Astrocyte (in vitro differentiated cells and primary cell): ENCODE measurements around the gene ASCL2. TPM values are rescaled to one million over a fixed set of nuclear protein-coding genes. Genes with fewer than 3 reads are reported as not detected.

Experiments
- DNase-seq: peaks from one replicate; pipeline ENCODE4 v3.0.0-alpha.2; 2010; ENCODE audit warnings: low read depth
- FAIRE-seq: peaks from 2 replicates; lab custom pipeline; 2011; peaks lifted over from hg19 to GRCh38; lab: Jason Lieb, UNC
- H2AFZ ChIP-seq: 2 replicates; pipeline ENCODE4 v1.6.0; 2012; ENCODE audit warnings: low read depth, low read length, inconsistent platforms
- H3K27ac ChIP-seq: 2 replicates; pipeline ENCODE4 v1.5.1; 2011; ENCODE audit warnings: low read depth, low read length, inconsistent platforms
- H3K27me3 ChIP-seq: 2 replicates; pipeline ENCODE4 v1.6.0; 2011; ENCODE audit warnings: low read length, inconsistent platforms; ENCODE audit not compliant: insufficient read depth
- H3K36me3 ChIP-seq: 2 replicates; pipeline ENCODE4 v1.5.1; 2011; ENCODE audit warnings: low read length, inconsistent platforms; ENCODE audit not compliant: insufficient read depth
- H3K4me1 ChIP-seq: 2 replicates; pipeline ENCODE4 v1.5.1; 2011; ENCODE audit warnings: low read length, inconsistent platforms; ENCODE audit not compliant: insufficient read depth
- H3K4me2 ChIP-seq: 2 replicates; pipeline ENCODE4 v1.6.0; 2012; ENCODE audit warnings: low read length, inconsistent platforms
- H3K4me3 ChIP-seq: 2 replicates; pipeline ENCODE4 v1.5.1; 2011; ENCODE audit warnings: low read depth, mild to moderate bottlenecking, low read length, inconsistent platforms; ENCODE audit not compliant: insufficient read depth
- H3K79me2 ChIP-seq: 2 replicates; pipeline ENCODE4 v1.6.0; 2012; ENCODE audit warnings: mild to moderate bottlenecking, low read length, inconsistent platforms; ENCODE audit not compliant: insufficient read depth
- H3K9ac ChIP-seq: 2 replicates; pipeline ENCODE4 v1.6.0; 2012; ENCODE audit warnings: mild to moderate bottlenecking, low read length, inconsistent platforms
- H3K9me3 ChIP-seq: 2 replicates; pipeline ENCODE4 v1.5.1; 2012; ENCODE audit warnings: low read depth, mild to moderate bottlenecking, low read length, inconsistent platforms; ENCODE audit not compliant: insufficient read depth
- H4K20me1 ChIP-seq: 2 replicates; pipeline ENCODE4 v1.6.0; 2012; ENCODE audit warnings: low read length, inconsistent platforms; ENCODE audit not compliant: insufficient read depth
- H3K27ac Mint-ChIP-seq: one replicate; pipeline ENCODE4 v1.8.0; 2021; ENCODE audit warnings: mild to moderate bottlenecking, mixed read lengths; ENCODE audit not compliant: unreplicated experiment
- H3K27me3 Mint-ChIP-seq: one replicate; pipeline ENCODE4 v1.8.0; 2021; ENCODE audit warnings: low read depth, mixed read lengths; ENCODE audit not compliant: unreplicated experiment
- H3K36me3 Mint-ChIP-seq: one replicate; pipeline ENCODE4 v1.8.0; 2021; ENCODE audit warnings: low read depth, mixed read lengths; ENCODE audit not compliant: unreplicated experiment
- H3K4me1 Mint-ChIP-seq: one replicate; pipeline ENCODE4 v1.8.0; 2021; ENCODE audit warnings: low read depth, mixed read lengths; ENCODE audit not compliant: unreplicated experiment
- H3K4me3 Mint-ChIP-seq: one replicate; pipeline ENCODE4 v1.8.0; 2021; ENCODE audit warnings: mild to moderate bottlenecking, moderate library complexity, mixed read lengths; ENCODE audit not compliant: unreplicated experiment
- H3K9me3 Mint-ChIP-seq: one replicate; pipeline ENCODE4 v1.8.0; 2021; ENCODE audit warnings: mild to moderate bottlenecking, mixed read lengths; ENCODE audit not compliant: unreplicated experiment
- CTCF ChIP-seq: IDR thresholded peaks from 2 replicates; pipeline ENCODE4 v1.5.1; 2011; ENCODE audit warnings: low read depth, mild to moderate bottlenecking, inconsistent platforms, low read length, moderate library complexity; ENCODE audit not compliant: insufficient read depth
- EZH2 ChIP-seq: IDR thresholded peaks from 2 replicates; pipeline ENCODE4 v1.6.1; 2012; ENCODE audit warnings: mild to moderate bottlenecking, low read length, inconsistent platforms; ENCODE audit not compliant: insufficient read depth
- total RNA-seq: library from RNA; stranded (reverse); gene quantifications from 2 replicates; pipeline ENCODE4 v1.2.1, GENCODE V29; 2021

ASCL2 gene
- total RNA-seq, 1 donor from 2014 or later: not detected

GRCh38 chr11:2275334-2276279 lies 5.2 kb upstream of the ASCL2 start:
- H3K27me3 Mint-ChIP-seq: peaks cover 67% of the 10 kb centered on the region
- no peak overlapping the region for H3K4me3 Mint-ChIP-seq
- Histone ChIP-seq H3K36me3 (no peaks in the 10 kb centered on the region), H3K27me3 (peaks cover 32% of the 10 kb centered on the region), H3K79me2 (no peaks in the 10 kb centered on the region), H3K9ac (no peak overlapping the region), H3K4me2 (no peak overlapping the region), H3K27ac (no peak overlapping the region), H3K4me3 (no peak overlapping the region), H4K20me1 (no peaks in the 10 kb centered on the region), H3K4me1 (no peaks in the 10 kb centered on the region), H3K9me3 (no peaks in the 10 kb centered on the region), H2AFZ (no peak overlapping the region)
- TF ChIP-seq CTCF: no peak
- no peak for TF ChIP-seq EZH2
- FAIRE-seq: no peak
- no peaks in the 10 kb centered on the region for H3K36me3 Mint-ChIP-seq
- no peaks in the 10 kb centered on the region for H3K4me1 Mint-ChIP-seq
- DNase-seq: no peak
- H3K27ac Mint-ChIP-seq: no peak overlapping the region
- H3K9me3 Mint-ChIP-seq: peaks cover 16% of the 10 kb centered on the region

GRCh38 chr11:2273771-2274170 lies 3.4 kb upstream of the ASCL2 start:
- Mint-ChIP-seq H3K36me3 (no peaks in the 10 kb centered on the region), H3K4me3 (no peak overlapping the region), H3K9me3 (peaks cover 13% of the 10 kb centered on the region), H3K4me1 (no peaks in the 10 kb centered on the region), H3K27ac (no peak overlapping the region), H3K27me3 (peaks cover 66% of the 10 kb centered on the region)
- Histone ChIP-seq H3K9ac (no peak overlapping the region), H3K9me3 (no peaks in the 10 kb centered on the region), H4K20me1 (no peaks in the 10 kb centered on the region), H3K27me3 (peaks cover 35% of the 10 kb centered on the region), H3K27ac (no peak overlapping the region), H3K36me3 (no peaks in the 10 kb centered on the region), H3K4me3 (no peak overlapping the region), H3K4me2 (no peak overlapping the region), H2AFZ (no peak overlapping the region), H3K79me2 (no peaks in the 10 kb centered on the region), H3K4me1 (no peaks in the 10 kb centered on the region)
- DNase-seq (no peak), FAIRE-seq (no peak)
- TF ChIP-seq CTCF (no peak), EZH2 (no peak)

GRCh38 chr11:2273311-2273710 lies 2.9 kb upstream of the ASCL2 start:
- peaks cover 69% of the 10 kb centered on the region for H3K27me3 Mint-ChIP-seq
- H3K9me3 Mint-ChIP-seq: peaks cover 17% of the 10 kb centered on the region
- H4K20me1 ChIP-seq: no peaks in the 10 kb centered on the region
- DNase-seq (no peak), FAIRE-seq (no peak)
- no peak overlapping the region for H3K27ac Mint-ChIP-seq
- H3K4me1 ChIP-seq: no peaks in the 10 kb centered on the region
- TF ChIP-seq EZH2 (no peak), CTCF (no peak)
- no peaks in the 10 kb centered on the region for H3K36me3 Mint-ChIP-seq
- H3K4me3 Mint-ChIP-seq: no peak overlapping the region
- peaks cover 40% of the 10 kb centered on the region for H3K27me3 ChIP-seq
- H3K9me3 ChIP-seq: no peaks in the 10 kb centered on the region
- no peak overlapping the region for H3K27ac ChIP-seq
- no peaks in the 10 kb centered on the region for H3K4me1 Mint-ChIP-seq
- no peaks in the 10 kb centered on the region for H3K79me2 ChIP-seq
- no peak overlapping the region for H3K4me2 ChIP-seq
- no peak overlapping the region for H3K4me3 ChIP-seq
- no peak overlapping the region for H3K9ac ChIP-seq
- H3K36me3 ChIP-seq: no peaks in the 10 kb centered on the region
- H2AFZ ChIP-seq: no peak overlapping the region
